Stimulated activated CD4-positive, alpha-beta T cell treated with anti-CD3 and anti-CD28 coated beads, Interleukin-4, amount 100 ng/mL, for 48 hours (primary cell): Measurements from ENCODE around the gene SRPRB.

Experiments used
- DNase-seq, 2 donors: peaks; one replicate each; pipeline ENCODE4 v3.0.0-alpha.2; 2020; ENCODE audit warnings: low read depth in 2 of 2

Gene SRPRB

GRCh38 chr3:133825969-133826727, 20.5 kb downstream of the SRPRB start:
- DNase-seq, result no peak

DNA sequence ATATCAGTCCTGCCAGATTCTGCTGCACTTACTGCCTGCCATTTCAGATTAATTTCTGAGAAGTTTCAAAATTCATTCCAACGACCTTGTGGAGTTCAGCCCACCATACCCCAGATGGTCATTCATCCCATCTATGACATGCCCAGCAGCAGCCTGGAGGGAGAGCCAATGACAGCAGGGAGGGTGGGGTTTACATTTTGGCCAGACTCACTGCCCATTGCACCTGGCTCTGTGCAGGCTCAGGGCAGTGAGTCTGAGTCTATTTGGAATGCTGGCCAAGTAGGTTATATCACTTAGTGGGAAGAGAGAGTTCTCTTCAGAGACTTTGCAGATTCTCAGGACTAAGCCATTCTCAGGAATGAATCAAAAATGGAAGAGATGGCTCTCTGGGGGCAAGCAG, 21.5 kb downstream of the SRPRB start:
- DNase-seq, result no peak

DNA sequence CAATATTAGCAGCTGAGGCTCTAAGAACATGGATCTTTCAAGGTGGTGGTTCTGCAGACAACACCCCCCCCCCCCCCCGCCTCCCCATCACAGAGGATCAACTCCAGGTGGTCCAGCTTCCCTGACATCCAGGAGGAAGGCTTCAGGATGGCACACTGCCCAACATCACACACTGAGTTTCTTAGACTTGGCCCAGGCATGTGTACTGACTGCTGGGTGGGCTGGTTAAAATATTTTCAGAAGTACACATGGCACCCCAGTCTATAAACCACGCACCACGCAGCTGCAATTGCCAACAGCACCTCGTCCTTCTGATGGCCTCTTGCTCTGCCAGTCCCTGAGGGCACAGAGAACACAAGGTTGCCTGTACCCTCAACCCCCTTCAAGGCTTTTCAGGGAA, 22.1 kb downstream of the SRPRB start:
- DNase-seq, result no peak

DNA sequence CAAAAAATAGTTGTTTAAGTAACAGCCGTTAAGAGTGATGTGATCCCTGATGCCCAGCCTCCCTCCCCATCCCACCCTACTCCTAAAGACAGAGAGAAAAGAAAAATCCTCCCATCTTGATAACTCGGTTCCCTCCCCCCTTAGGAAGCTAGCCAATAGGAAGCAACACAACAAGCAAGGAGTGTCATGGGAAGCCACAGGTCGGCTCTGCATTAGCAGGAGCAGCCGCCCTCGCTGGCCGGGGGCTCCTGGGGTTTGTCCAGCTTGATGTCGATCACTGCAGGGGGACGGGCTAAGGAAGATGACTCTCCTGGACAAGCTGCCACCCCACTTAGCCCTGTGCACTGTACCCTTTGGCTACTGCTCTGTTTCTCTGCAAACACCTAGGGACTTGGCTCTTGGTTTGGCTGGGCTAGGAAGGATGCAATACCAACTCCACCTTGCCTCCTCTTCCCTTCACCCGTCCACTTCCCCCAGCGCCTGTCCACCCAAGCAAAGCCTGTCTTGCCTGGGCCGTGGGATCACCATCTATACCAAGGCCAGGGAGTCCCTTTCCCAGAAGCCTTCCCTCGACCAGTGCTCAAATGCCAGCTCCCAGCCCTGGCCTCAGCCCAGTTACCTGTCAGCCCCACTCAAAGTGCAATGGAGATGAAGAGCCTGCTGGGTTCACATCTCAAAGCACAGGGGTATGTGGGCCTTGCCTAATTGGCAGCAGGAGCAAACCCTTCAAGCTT, 23.1 kb downstream of the SRPRB start:
- no peak for DNase-seq

- no peak for DNase-seq
These were observed 23.7 kb downstream of the SRPRB start for GRCh38 chr3:133829310-133829707.

DNA sequence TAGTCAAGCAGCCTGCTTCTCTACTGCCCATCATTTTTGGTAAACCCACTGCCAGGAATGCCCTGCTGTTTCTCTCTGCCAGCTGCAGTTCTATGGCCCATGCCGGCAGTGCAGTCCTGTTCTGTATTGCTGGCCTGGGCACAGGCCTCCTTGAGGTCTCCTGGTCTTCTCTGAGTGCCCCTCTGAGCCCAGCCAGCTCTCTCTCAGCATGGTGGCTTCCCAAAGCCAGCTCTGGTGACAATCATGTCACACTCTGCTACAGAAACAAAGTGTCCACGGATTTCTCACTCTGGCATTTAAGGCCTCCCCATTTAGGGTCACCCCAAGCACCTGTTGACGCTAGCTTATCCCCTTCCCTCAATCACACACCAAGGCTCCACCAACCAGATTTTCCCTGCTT, 24.5 kb downstream of the SRPRB start:
- no peak for DNase-seq

- no peak for DNase-seq
These were observed 26.6 kb downstream of the SRPRB start for GRCh38 chr3:133831966-133832801.

GRCh38 chr3:133832802-133833144, 27.2 kb downstream of the SRPRB start:
- no peak for DNase-seq

DNA sequence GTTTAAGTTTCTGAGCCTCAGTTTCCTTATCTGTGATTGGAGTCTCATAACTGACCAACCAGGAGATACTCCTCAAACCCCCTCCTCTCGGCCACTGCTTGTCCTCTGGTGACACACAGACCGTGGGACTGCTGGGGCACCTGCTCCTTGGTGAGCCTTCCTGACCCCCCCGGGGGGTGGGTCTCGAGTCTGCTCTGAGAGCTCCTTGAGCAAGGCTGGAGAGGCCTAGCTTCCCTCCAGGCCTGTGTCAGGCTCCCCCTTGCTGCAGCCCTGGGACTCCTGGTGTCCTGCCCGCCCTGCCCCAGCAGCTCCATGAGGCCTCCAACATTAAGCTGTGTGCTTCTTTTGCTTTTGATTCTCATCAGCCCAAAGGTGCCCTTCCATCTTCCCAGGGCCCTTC, 27.7 kb downstream of the SRPRB start:
- no peak for DNase-seq

DNA sequence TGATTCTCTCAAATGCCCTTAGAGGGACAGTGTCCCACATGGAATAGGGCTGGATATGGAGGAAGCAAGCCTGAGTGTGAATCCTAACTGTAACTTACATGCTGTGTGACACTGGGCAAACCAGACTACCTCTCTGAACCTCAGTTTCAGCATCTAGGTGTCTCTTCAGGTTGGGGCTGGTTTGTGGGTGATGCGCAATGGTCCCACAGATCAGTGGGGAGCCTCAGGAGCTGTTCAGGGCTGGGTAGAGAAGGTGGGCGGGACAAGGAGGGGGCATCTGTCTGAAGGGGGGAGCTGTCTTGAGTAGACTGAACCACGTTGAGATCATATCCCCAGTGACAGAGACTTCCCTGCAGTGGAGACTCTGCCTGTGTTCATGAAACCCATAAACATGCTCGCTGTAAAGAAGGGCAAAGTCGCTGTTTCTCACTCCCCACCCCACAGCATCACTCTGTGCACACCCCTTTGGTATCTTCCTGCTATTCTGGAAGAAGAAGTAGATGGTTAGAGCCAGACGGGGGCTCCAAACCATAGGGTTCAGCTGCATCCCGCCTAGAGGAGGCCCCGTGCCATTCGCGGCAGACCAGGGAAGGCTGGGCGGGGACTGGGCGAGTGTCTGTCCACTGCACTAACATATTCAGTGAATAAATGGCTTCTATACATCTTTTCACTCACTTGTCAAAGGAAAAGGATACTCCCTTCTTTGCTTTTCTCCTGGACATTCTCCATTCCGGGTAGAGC, 28.4 kb downstream of the SRPRB start:
- no peak for DNase-seq

- DNase-seq, result no peak
These were observed 29.2 kb downstream of the SRPRB start for GRCh38 chr3:133834621-133835417.

DNA sequence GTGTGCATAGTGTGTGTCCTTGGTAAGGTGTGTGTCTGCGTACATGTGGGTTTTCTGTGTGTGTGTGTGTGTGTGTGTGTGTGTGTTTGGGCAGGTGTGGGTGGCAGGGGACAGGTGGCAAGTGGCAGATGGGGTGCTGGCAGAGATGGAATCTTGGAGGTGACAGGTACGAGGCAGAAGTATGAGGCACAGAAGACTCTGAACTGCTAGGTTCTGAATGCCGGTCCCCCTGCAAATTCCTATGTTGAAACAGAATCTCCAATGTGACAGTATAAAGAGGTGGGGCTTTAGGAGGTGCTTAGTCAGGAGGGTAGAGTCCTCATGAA, 29.8 kb downstream of the SRPRB start:
- DNase-seq, result no peak

GRCh38 chr3:133835961-133836360, 30.3 kb downstream of the SRPRB start:
- DNase-seq, result no peak

- DNase-seq, result no peak
These were observed 31.0 kb downstream of the SRPRB start for GRCh38 chr3:133836497-133837158.

DNA sequence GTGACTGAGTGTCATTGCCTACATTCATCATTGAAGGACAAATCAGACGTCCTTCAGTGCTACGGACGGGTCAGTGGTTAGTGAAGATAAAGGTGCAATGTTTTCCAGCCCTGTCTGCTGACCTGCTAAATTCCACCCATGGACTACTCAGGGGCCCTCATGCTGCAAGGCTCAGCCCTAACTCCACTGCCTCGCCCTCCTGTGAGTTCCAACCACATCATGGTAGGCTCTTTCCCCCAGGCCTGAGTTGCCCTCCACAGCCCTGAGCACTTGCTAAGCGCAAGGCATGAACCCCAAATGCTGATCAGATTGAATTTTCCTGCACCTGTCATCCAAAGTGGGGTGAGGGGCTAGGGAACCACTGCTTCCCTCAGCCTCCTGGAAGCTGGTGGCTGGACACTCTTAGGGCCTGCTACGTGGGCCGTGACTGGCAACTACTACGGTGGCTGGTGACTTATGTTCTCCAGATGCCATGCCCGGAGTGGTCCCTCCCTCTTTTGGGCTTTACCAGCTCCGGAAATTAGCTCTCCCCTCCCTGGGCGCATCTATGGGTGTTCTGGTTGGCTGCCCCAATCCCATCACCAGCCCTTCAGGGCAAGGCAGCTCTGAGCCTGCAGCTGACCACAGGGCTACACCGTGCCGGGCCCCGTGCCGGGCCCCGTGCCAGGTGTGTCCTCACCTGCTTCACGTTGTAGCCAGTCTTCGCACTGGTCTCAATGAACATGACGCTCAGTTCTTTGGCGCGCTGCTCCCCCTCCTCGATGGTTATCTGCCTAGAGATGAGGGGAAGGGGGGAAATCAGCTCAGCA, 32.1 kb downstream of the SRPRB start:
- DNase-seq, result no peak

- DNase-seq, result no peak
These were observed 32.7 kb downstream of the SRPRB start for GRCh38 chr3:133838296-133838789.

- DNase-seq, result no peak
These were observed 33.5 kb downstream of the SRPRB start for GRCh38 chr3:133838916-133839800.

- no peak for DNase-seq
These were observed 34.6 kb downstream of the SRPRB start for GRCh38 chr3:133840055-133840737.
